ENCODE measurements around the gene TNFRSF19. TPM values are rescaled to one million over a fixed set of nuclear protein-coding genes. Genes with fewer than 3 reads are reported as not detected.

TNFRSF19 gene
- total and polyA plus RNA-seq, 3 experiments from 2014 or later = not detected

DNA sequence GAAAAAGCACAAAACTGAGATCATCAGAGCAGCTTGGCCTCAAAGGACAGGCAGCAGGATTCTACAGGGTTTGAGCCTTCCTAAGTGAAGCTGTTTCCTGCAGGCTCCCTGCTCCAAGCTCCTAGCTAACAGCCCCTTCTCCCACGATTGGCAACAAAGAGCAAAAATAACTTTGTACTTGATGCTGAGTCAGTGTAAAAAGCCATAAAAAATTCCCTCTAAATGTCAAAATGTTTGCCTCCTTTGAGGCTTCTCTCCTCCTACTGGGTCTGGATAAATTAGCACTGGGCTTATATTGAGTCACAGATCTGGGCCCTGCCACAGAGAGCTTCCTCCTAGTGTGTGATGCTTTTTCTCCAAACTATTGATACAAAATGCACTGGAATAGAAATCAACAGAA, 153.3 kb downstream of the TNFRSF19 start:
- H3K27me3 Mint-ChIP-seq = no peaks in the 10 kb centered on the region
- Histone ChIP-seq H3K9me3 (ENCODE audit: low read length) (no peaks in the 10 kb centered on the region), H3K4me3 (ENCODE audit: low read length) (no peak overlapping the region), H3K4me1 (ENCODE audit: insufficient read depth, low read length) (no peaks in the 10 kb centered on the region), H3K27ac (ENCODE audit: low read depth, low read length) (no peak overlapping the region), H3K27me3 (ENCODE audit: insufficient read depth, low read length, poor library complexity, severe bottlenecking) (no peaks in the 10 kb centered on the region), H3K36me3 (ENCODE audit: insufficient read depth, low read length) (no peaks in the 10 kb centered on the region)
- peaks cover 0 to 6% (median 5%) of the 10 kb centered on the region in 3 donors for H3K36me3 Mint-ChIP-seq
- no peak overlapping the region for H3K27ac Mint-ChIP-seq
- DNase-seq = no peak
- peaks cover 0 to 7% (median 2%) of the 10 kb centered on the region in 3 donors for H3K4me1 Mint-ChIP-seq
- POLR2A ChIA-PET = no interaction called here
- CTCF ChIA-PET = no interaction called here
- H3K9me3 Mint-ChIP-seq = no peaks in the 10 kb centered on the region
- no peak overlapping the region for H3K4me3 Mint-ChIP-seq

DNA sequence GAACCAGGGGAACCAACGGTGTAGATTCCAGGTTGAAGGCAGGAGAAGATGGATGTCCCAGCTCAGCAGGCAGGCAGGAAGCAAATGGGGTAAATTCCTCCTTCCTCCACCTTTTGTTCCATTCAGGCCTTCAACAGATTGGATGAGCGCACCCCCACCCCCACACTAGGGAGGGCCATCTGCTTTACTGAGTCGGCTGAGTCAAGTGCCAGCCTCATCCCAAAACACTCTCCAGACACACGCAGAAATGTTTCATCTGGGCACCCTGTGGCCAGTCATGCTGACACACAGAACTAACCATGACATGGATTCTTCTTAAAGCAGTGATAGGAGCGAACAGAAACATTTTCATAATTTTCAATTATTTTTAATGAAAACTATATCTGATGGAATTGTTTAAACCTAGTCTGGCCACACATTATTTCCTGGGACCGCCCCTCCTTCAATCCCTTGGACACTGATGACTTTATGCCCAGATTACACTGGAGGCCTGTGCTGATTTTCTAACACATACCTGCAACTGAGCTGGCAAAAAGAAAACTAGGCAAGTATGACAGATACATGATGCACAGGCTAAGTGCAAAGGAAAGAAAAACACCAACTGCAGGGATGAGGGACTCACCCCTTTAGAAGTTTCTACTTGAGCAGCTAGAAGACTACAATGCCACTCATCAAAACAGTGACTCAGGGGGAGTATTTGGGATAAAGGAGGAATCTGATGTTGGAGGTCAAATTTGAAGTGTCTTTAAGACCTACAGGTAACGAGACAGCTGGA, 154.2 kb downstream of the TNFRSF19 start:
- ChIA-PET POLR2A (no interaction called here), CTCF (interaction anchor here (1.4 kb wide), 1 partner anchor 14 kb away, joined by 4 read pairs; no protein-coding TSS in a partner anchor)
- Histone ChIP-seq H3K36me3 (ENCODE audit: insufficient read depth, low read length) (peaks cover 3% of the 10 kb centered on the region), H3K27me3 (ENCODE audit: insufficient read depth, low read length, poor library complexity, severe bottlenecking) (no peaks in the 10 kb centered on the region), H3K27ac (ENCODE audit: low read depth, low read length) (no peak overlapping the region), H3K9me3 (ENCODE audit: low read length) (no peaks in the 10 kb centered on the region), H3K4me1 (ENCODE audit: insufficient read depth, low read length) (no peaks in the 10 kb centered on the region), H3K4me3 (ENCODE audit: low read length) (no peak overlapping the region)
- DNase-seq = no peak
- Mint-ChIP-seq H3K27me3 (no peaks in the 10 kb centered on the region), H3K9me3 (no peaks in the 10 kb centered on the region), H3K36me3 (peaks cover 6 to 14% (median 10%) of the 10 kb centered on the region in 3 donors), H3K27ac (no peak overlapping the region), H3K4me1 (no peaks in the 10 kb centered on the region), H3K4me3 (no peak overlapping the region)

Other genes starting within 250 kb of the TNFRSF19 start
- gene SACS, start 136.7 kb upstream of the TNFRSF19 start, total RNA-seq = 10 to 100 TPM; 48.1 to 50.6 TPM
- gene SACS, start 136.7 kb upstream of the TNFRSF19 start, polyA plus RNA-seq = 7.8 TPM

All from CD8-positive, alpha-beta memory T cell (primary cell).